H54 (cell line): ENCODE data around the gene HOXD4.

Experiments
- DNase-seq: peaks from one replicate; pipeline ENCODE4 v3.0.0; 2011; ENCODE audit warnings: low spot score, mixed read lengths; ENCODE audit not compliant: insufficient read length
- FAIRE-seq: peaks from 3 replicates; lab custom pipeline; 2011; peaks lifted over from hg19 to GRCh38; lab: Jason Lieb, UNC
- POLR2A ChIP-seq: IDR thresholded peaks from 2 replicates; pipeline ENCODE4 v1.6.1; 2011; ENCODE audit warnings: low read depth, mild to moderate bottlenecking, low read length

The HOXD4 gene

DNA sequence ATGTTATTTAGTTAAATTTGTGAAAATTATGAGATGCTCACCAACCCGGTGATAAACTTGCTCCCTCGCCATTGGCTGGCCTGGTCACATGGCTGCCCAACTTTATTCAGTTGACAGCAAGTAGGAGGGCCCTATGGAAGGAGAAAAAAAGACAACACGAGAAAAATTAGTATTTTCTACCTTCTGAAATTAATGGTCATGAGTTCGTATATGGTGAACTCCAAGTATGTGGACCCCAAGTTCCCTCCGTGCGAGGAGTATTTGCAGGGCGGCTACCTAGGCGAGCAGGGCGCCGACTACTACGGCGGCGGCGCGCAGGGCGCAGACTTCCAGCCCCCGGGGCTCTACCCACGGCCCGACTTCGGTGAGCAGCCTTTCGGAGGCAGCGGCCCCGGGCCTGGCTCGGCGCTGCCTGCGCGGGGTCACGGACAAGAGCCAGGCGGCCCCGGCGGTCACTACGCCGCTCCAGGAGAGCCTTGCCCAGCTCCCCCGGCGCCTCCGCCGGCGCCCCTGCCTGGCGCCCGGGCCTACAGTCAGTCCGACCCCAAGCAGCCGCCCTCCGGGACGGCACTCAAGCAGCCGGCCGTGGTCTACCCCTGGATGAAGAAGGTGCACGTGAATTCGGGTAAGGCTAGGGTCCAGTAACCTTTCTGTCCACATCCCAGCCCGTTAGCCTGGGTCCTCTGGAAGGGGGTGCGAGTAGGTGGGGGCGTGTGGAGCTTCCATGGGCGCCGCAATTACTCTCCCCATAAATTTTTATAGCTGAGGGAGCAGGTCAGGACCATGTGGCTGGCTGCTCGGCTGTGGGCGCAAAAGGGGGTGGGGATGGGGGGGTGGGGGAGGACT is at the start of gene HOXD4:
Gene HOXD4, plus strand, starts transcription at position 109 of the 846 bp plus-strand sequence. Its CDS starts 84 bp downstream, at position 193.
- no peak for FAIRE-seq
- no peak for TF ChIP-seq POLR2A

DNA sequence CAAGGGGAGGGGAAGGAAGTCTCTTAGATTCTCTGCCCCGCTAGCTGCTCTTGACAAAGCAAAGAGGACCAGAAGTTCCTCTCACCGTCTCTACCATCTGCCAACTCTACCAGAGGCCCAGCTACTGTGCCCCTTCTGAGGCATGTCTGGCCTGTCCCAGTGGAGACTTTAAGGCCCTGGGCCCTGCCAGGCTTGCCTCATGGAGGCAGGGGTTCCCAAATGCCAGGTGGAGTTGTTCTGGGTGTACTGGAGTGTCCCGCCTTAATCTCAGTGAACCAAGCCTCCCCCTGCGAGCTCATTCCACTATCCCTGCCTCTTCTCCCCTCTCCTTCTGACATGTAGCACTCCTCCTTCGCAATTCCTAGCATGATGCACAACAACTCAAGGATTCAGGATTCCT is 49.5 kb upstream of the HOXD4 start:
- DNase-seq (no peak), FAIRE-seq (no peak)
- no peak for TF ChIP-seq POLR2A

More for the DNA sequence above, at the start of gene HOXD4:
- DNase-seq, result no peak

DNA sequence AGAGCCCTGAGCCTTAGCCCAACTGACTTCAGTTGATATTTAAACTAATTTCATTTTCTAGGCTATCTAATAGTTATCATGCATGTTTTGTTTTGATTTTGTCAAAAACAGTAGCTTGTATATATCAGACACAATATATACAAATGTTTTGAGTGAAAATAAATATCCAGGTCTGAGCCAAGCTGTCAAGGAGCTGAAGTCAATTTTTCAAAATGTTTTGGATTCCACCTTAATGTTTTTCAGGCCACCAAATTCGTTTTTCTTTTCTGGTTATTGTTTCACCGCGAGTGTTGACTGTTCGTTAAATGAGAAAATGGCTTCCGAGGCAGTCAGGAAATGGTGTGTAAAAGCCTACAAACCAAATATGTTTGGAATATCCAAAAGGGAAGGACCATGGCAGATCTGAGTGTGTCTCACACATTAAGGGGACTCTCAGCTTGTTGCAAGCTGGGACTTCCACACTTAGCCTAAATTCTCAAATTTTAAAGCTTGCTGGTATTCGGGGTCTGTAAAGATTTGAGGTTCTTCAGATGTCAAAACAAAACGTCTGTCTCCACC is 49.0 kb upstream of the HOXD4 start:
- DNase-seq (no peak), FAIRE-seq (no peak)
- no peak for TF ChIP-seq POLR2A

DNA sequence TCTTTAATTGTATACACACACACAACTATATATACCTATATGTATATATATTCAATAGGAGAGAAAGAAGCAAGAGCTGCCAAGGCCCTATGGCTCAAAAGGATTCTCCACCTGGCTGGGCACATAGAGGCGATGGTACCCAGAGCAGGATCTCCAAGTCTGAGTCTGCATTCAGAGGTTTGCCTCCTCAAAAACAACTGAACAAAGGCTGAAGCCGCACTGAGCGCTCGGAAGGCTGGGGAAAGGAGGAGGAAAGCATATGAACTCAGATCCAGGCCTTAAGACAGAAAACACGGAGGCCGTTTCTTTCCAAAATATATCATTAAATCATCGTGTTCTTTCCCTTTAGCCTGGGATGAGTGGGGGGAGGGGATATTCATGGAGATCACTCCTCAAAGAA is 48.2 kb upstream of the HOXD4 start:
- FAIRE-seq (no peak), DNase-seq (no peak)
- no peak for TF ChIP-seq POLR2A

DNA sequence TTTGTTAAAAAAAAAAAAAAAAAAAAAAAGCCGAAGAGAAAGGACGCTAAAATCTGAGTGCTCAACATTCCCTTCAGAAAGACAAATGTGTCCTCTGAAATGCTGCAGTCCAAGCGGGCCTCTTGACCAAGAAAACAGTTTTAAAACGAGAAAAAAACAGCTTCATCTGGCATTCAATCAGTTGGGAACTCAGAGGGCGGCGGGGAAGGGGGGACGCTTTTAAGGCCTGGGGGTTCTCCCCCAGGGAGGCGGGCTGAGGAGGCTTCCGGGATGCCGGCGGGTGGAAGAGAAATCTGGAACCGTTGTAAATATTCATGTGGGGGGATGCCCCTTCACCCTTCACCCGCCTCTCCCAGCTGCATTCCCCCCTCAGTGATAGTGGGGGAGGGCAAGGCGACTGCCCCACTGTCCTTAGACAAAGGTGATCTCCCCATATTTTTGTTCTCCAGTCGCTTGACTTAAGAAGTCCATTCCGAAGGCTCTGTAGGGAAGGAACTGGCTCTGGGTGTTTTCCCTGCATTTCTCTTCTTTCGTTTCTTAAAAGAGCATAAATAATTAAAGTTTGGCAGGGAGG is 47.5 kb upstream of the HOXD4 start:
- DNase-seq (no peak), FAIRE-seq (no peak)
- TF ChIP-seq POLR2A, result 0 out of 2 replicates have a peak, but pooled peaks have one; percentile 17

DNA sequence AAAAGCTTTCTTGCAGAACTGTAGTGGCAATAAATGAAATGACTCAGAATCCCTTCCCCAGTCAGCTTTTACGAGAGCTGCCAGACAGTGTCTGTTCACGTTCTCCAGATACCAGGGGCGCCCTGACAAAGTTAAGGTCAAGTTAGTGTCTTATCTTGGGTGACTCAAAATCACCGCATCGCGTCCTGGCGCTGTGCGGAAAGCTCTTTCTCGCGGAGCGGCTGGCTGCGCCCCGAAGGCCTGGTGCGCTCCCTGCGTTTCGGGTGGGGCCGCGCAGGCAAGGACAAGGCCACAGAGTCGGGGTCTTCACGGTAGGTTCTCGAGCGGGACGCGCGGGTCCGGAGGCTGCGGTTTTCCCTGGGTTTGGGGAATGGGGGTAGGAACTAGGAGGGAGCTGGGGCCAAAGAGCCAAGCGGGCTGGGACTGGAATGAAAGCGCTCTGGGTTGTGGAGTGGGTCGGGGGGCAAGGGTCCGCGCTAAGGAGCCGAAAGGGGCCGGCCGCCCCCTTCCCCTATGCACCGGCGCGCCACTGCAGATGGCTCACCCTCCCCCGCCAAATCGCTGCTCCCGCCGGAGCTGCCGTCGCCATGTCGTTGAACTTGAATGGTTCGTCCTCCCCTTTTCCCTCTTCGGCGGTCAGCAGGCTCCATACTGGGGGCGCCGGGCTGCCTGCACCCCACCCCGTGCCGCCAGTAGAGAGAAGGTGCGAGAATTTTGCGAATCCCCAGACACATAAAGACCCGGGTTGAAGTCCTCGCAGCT is 46.9 kb upstream of the HOXD4 start:
- DNase-seq (peak; percentile 92), FAIRE-seq (peak; percentile 52)
- TF ChIP-seq POLR2A, result peak; percentile 76

DNA sequence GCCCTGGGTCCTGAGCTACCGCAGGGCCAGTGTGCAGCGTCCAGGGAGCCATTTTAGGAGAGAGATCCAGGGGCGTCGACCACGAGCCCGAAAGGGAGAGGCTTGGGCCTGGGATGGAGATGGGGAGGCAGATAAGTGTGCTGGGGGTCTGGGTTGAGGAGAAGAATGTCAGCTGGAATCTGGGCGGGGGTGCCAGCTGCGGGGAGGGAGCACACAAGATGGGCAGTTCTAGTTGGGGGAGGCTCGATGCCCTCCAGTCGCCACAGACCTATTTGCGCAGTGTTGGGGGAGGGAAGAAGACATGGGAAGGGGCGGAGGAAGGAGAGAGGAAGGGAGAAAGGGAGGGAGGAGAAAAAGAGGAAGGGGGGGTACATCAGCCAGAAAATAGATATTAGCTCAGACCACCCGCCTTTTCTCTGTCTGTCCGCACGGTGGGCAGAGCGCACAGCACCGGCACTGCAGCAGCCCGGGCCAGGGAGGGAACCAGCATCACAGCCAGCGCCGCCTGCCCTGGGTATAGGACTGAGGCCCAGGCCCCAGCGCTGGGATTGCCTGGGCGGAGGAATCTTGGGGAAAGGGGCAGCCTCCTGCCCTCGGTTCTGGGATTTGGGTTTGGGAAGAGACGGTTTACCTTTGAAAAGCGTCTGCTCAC is 46.1 kb upstream of the HOXD4 start:
- DNase-seq, result peak; percentile 69
- FAIRE-seq, result no peak
- TF ChIP-seq POLR2A, result peak; percentile 59

DNA sequence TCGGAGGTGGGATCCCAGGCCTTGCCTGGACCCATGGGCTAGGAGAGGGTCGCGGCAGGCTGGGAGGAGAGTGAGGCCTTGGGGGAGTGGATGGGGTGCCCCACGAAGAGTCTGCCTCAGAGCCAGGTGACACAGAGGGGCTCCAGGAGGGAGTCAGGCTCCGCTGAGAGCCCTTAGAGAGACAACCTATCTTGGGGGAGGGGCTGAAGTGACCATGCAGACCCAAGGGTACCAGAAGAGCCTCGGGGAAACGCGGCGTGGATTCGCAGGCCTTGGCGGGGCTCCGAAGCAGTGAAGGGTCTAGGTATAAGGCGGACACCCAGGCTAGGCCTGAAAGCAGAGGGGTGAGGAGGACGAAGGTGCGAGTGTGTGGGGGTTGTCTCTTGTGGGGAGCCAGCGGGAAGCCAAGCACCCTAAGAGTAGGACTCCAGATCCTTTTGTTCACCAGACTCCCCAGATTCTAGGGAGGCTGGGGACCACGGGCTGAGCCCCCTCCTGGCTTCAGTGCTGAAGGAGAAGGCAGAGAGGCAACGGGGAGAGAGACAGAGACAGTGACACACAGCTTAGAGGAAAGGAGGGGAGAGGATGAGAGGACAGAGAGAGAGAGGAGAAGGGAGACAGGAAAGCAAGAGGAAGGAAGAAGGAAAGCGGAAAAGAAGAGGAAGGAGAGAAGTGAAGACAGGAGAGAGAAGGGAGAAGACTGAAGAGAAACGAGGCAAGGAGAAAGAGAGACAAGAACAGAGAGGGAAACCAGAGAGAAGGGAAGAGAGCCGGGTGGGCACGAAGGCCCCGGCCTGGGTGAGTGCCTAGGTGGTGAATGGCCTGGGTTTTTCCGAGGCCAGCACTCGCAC is 45.4 kb upstream of the HOXD4 start:
- FAIRE-seq (no peak), DNase-seq (no peak)
- TF ChIP-seq POLR2A, result no peak

DNA sequence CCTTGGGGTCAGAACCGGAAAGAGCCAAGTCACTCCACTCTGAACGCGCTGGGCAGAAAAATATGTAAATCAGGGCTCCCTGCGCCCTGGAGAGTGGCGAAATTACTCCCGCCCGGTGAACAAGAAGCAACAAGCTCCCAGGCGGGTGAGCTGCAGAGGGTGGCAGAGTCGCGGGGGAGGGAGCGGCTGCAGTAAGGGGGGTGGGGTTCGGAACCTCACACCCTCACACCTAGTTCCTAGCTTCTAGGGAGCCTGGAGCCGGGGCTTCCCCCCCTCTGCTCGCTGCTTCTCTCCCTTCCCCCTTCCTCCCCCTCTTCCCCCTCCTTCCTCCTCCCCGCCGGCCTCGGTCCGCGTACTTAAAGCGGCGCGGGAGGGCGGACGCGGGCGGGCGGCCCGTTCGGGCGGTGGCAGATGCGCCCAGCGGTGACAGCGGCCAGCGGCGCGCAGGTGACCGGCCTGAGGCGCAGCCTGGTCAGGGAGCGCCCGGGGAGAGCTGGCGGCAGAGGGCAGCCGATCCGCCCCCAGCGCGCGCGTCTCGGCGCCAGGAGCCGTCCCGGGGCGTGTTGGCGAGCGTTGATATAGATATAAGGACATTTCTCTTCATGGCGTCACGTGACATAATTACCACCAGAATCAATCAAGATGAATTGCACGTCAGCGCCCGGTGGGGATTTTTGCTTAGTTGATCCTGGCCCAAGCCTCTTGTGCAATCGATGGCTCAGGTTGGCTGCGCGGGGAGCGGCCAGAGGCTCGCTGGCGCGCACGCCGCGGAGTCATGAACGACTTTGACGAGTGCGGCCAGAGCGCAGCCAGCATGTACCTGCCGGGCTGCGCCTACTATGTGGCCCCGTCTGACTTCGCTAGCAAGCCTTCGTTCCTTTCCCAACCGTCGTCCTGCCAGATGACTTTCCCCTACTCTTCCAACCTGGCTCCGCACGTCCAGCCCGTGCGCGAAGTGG is 44.5 kb upstream of the HOXD4 start, which contains the start of gene HOXD11:
Gene HOXD11, plus strand, starts transcription at position 700 of the 959 bp plus-strand sequence. Its CDS starts 76 bp downstream, at position 776.
- FAIRE-seq (peak; percentile 30), DNase-seq (peak; percentile 90)
- TF ChIP-seq POLR2A, result no peak

DNA sequence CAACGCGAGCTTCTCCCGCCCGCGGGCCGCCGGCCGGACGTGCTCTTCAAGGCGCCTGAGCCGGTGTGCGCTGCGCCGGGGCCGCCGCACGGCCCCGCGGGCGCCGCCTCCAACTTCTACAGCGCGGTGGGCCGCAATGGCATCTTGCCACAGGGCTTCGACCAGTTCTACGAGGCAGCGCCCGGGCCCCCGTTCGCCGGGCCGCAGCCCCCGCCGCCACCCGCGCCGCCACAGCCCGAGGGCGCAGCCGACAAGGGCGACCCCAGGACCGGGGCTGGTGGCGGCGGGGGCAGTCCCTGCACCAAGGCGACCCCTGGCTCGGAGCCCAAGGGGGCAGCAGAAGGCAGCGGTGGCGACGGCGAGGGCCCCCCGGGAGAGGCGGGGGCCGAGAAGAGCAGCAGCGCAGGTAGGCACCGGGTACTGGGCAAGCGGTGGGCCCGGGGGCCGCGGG is 43.6 kb upstream of the HOXD4 start:
- FAIRE-seq (no peak), DNase-seq (no peak)
- no peak for TF ChIP-seq POLR2A

DNA sequence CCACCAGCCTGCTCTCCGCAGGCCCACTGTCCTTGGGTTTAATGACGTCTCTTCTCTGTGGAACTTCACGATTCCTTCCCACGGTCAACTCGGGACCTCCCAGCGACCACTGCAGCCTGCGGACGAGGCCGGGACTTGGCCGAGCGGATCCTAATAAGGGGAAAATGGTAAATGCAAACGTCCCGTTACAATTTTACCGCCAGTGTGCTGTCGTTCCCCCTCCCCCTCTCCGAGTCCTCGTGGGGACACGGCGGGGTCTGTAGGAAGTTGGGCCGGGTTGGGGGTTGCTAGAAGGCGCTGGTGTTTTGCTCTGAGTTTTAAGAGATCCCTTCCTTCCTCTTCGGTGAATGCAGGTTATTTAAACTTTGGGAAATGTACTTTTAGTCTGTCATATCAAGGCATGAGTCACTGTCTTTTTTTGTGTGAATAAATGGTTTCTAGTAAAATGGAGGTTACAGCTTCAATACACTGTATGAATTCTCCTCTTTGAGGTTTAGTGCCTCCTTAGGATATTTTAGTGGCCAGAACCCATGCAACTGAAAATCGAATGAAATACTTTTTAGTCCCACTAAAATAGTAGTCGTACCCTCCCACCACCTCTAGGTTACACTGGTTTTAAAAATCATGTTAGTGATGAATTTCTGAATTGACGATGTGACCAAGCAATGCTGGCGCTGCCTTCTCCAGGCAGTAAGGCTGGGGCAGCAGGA is 42.0 kb upstream of the HOXD4 start:
- DNase-seq, result no peak
- no peak for FAIRE-seq
- TF ChIP-seq POLR2A, result no peak
